GM19395 (cell line): ENCODE measurements around the gene DAGLA.
"Not testable (repeated sequence)": the region's sequence is repeated elsewhere in the genome, so short reads cannot be mapped to it uniquely, and the experiment has no call there.

ENCODE experiments used
- ATAC-seq: cut with Tn5 transposase; IDR thresholded peaks from one replicate; pipeline ENCODE4 v1.9.1; 2021; ENCODE audit warnings: mild to moderate bottlenecking, moderate library complexity; ENCODE audit not compliant: unreplicated experiment

DAGLA gene

GRCh38 chr11:61679893-61680621 lies at the start of gene DAGLA:
TSS of gene DAGLA (plus strand) at chr11:61680391. CDS start at chr11:61720156, 39,765 bp downstream.
- ATAC-seq: peak; percentile 67

- ATAC-seq: no peak
Observed at GRCh38 chr11:61632096-61632495, 48.1 kb upstream of the DAGLA start.

GRCh38 chr11:61635304-61635703 lies 44.9 kb upstream of the DAGLA start:
- no peak for ATAC-seq

- ATAC-seq: no peak
Observed at GRCh38 chr11:61635787-61636186, 44.4 kb upstream of the DAGLA start.

GRCh38 chr11:61636676-61637075 lies 43.5 kb upstream of the DAGLA start:
- ATAC-seq: no peak

- no peak for ATAC-seq
Observed at GRCh38 chr11:61637277-61637676, 42.9 kb upstream of the DAGLA start.

- no peak for ATAC-seq
Observed at GRCh38 chr11:61639816-61640443, 40.3 kb upstream of the DAGLA start.

- ATAC-seq: no peak
Observed at GRCh38 chr11:61642162-61642561, 38.0 kb upstream of the DAGLA start.

- ATAC-seq: no peak
Observed at GRCh38 chr11:61645179-61645868, 34.9 kb upstream of the DAGLA start.

GRCh38 chr11:61647529-61647928 lies 32.7 kb upstream of the DAGLA start:
- ATAC-seq: no peak

- ATAC-seq: no peak
Observed at GRCh38 chr11:61650781-61651571, 29.2 kb upstream of the DAGLA start.

GRCh38 chr11:61652135-61652534 lies 28.1 kb upstream of the DAGLA start:
- no peak for ATAC-seq

- no peak for ATAC-seq
Observed at GRCh38 chr11:61654397-61654829, 25.8 kb upstream of the DAGLA start.

GRCh38 chr11:61655266-61656159 lies 24.7 kb upstream of the DAGLA start:
- not testable (repeated sequence) for ATAC-seq

- no peak for ATAC-seq
Observed at GRCh38 chr11:61656347-61657077, 23.7 kb upstream of the DAGLA start.

- ATAC-seq: no peak
Observed at GRCh38 chr11:61657566-61658290, 22.5 kb upstream of the DAGLA start.

- no peak for ATAC-seq
Observed at GRCh38 chr11:61659413-61660196, 20.6 kb upstream of the DAGLA start.

- ATAC-seq: not testable (repeated sequence)
Observed at GRCh38 chr11:61660997-61661396, 19.2 kb upstream of the DAGLA start.
